Activated gamma-delta T cell treated with anti-CD3 and anti-CD28 coated beads, Interleukin-2, amount 50 U/mL, for 16 hours (primary cell): ENCODE data around the gene DYSF.

Experiments used
- DNase-seq: peaks from one replicate; pipeline ENCODE4 v3.0.0-alpha.2; 2020; ENCODE audit warnings: low read depth

DYSF gene

GRCh38 chr2:71575966-71576365, 122.6 kb downstream of the DYSF start:
- DNase-seq, result no peak

- no peak for DNase-seq
These were observed 123.2 kb downstream of the DYSF start for GRCh38 chr2:71576541-71576940.

GRCh38 chr2:71577209-71577608, 123.8 kb downstream of the DYSF start:
- DNase-seq, result no peak

GRCh38 chr2:71578767-71579342, 125.5 kb downstream of the DYSF start:
- DNase-seq, result no peak

GRCh38 chr2:71581026-71581425, 127.7 kb downstream of the DYSF start:
- DNase-seq, result no peak

- DNase-seq, result no peak
These were observed 130.5 kb downstream of the DYSF start for GRCh38 chr2:71583876-71584275.

- no peak for DNase-seq
These were observed 133.1 kb downstream of the DYSF start for GRCh38 chr2:71586471-71586870.

- DNase-seq, result no peak
These were observed 134.2 kb downstream of the DYSF start for GRCh38 chr2:71587509-71588073.

- DNase-seq, result no peak
These were observed 135.3 kb downstream of the DYSF start for GRCh38 chr2:71588497-71589170.

GRCh38 chr2:71589763-71590162, 136.4 kb downstream of the DYSF start:
- no peak for DNase-seq

- DNase-seq, result no peak
These were observed 137.7 kb downstream of the DYSF start for GRCh38 chr2:71591044-71591443.

- DNase-seq, result no peak
These were observed 138.9 kb downstream of the DYSF start for GRCh38 chr2:71592181-71592711.

GRCh38 chr2:71595569-71595968, 142.2 kb downstream of the DYSF start:
- no peak for DNase-seq

- no peak for DNase-seq
These were observed 142.7 kb downstream of the DYSF start for GRCh38 chr2:71596011-71596410.

GRCh38 chr2:71597756-71598155, 144.4 kb downstream of the DYSF start:
- no peak for DNase-seq

- no peak for DNase-seq
These were observed 145.2 kb downstream of the DYSF start for GRCh38 chr2:71598526-71598925.

GRCh38 chr2:71599038-71599437, 145.7 kb downstream of the DYSF start:
- DNase-seq, result no peak

- no peak for DNase-seq
These were observed 146.4 kb downstream of the DYSF start for GRCh38 chr2:71599646-71600236.

GRCh38 chr2:71600555-71600954, 147.2 kb downstream of the DYSF start:
- DNase-seq, result no peak

- DNase-seq, result no peak
These were observed 148.1 kb downstream of the DYSF start for GRCh38 chr2:71601136-71602114.

- no peak for DNase-seq
These were observed 148.7 kb downstream of the DYSF start for GRCh38 chr2:71602115-71602495.

- DNase-seq, result no peak
These were observed 149.2 kb downstream of the DYSF start for GRCh38 chr2:71602581-71602980.
